Vagina (tissue), 2 donors: ENCODE data around the gene ABO.

Experiments used
- CTCF ChIP-seq, 3 experiments: fragments of 450-650 bp in 2 of 3; fragments of 200-600 bp in 1 of 3; sonication (generic) in 1 of 3; IDR thresholded peaks; one replicate each; pipeline ENCODE4 v1.5.1; 2017 to 2019; ENCODE audit warnings: antibody characterized with exemption in 3 of 3, mild to moderate bottlenecking in 2 of 3, moderate library complexity in 2 of 3
- POLR2A ChIP-seq, 2 donors: fragments of 450-650 bp; IDR thresholded peaks; one replicate each; pipeline ENCODE4 v1.6.1; 2017; ENCODE audit warnings: antibody characterized with exemption in 2 of 2, mild to moderate bottlenecking in 2 of 2, moderate library complexity in 2 of 2

- TF ChIP-seq CTCF (IDR thresholded peaks at IDR 0.05) (no peak), POLR2A (IDR thresholded peaks at IDR 0.05) (no peak)
These were observed 6.5 kb downstream of the ABO start for GRCh38 chr9:133268335-133269056.
